ENCODE results near the gene ZC3H15.

DNA sequence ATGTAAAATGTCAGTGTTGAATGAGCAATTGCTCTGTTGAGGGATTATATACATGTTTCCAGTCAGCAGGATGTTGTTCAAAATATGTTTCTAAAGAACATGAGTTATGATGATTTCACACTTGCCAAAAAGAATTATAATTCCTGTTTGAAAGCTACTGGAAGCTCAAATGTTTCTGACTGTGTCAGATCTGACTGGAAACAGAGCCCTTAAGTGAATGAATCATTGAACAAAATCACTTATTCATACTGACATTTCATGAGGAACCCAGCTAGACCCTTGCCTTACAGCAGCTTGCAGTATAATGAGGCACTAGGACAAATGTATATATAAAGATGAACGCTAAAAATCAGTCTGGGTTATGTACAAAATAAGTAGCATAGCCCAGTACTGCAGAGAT lies 68.4 kb downstream of the ZC3H15 start:
- no peak for TF ChIP-seq POLR2A (IDR thresholded peaks at IDR 0.05; ENCODE audit: low read depth, low read length)
- no peak for TF ChIP-seq SPI1 (IDR thresholded peaks at IDR 0.05; ENCODE audit: low read depth, low read length)
- no peak for TF ChIP-seq PAX5 (IDR thresholded peaks at IDR 0.05; ENCODE audit: insufficient read depth, low read length, severe bottlenecking)
- TF ChIP-seq TAF1 (IDR thresholded peaks at IDR 0.05; ENCODE audit: low read depth, low read length), result no peak
- TF ChIP-seq POLR2AphosphoS5 (IDR thresholded peaks at IDR 0.05; ENCODE audit: low read depth, low read length), result no peak

Measured in GM12891 (cell line).